Sigmoid colon (tissue), 7 donors: ENCODE measurements around the gene DPYSL5. TPM values are rescaled to one million over a fixed set of nuclear protein-coding genes. Genes with fewer than 3 reads are reported as not detected.

Experiments
- DNase-seq: peaks from one replicate; pipeline ENCODE4 v3.0.0-alpha.2; 2019
- H3K27ac ChIP-seq, 4 donors: fragments of 200-600 bp; sonication (generic); one replicate each; pipeline ENCODE4 v1.5.1; 2016 to 2019; ENCODE audit warnings: mild to moderate bottlenecking in 1 of 4
- H3K27me3 ChIP-seq, 3 donors: fragments of 200-600 bp; sonication (generic); one replicate each; pipeline ENCODE4 v1.5.1; 2019; ENCODE audit warnings: mild to moderate bottlenecking in 1 of 3
- H3K36me3 ChIP-seq, 4 donors: fragments of 200-600 bp; sonication (generic); one replicate each; pipeline ENCODE4 v1.5.1; 2016 to 2019
- H3K4me1 ChIP-seq, 4 donors: fragments of 200-600 bp; sonication (generic); one replicate each; pipeline ENCODE4 v1.5.1; 2017 to 2019
- H3K4me3 ChIP-seq, 4 donors: fragments of 200-600 bp; sonication (generic); one replicate each; pipeline ENCODE4 v1.5.1; 2017 to 2019; ENCODE audit warnings: mild to moderate bottlenecking in 2 of 4, moderate library complexity in 1 of 4
- H3K9me3 ChIP-seq, 4 donors: fragments of 200-600 bp in 3 of 4; sonication (generic) in 3 of 4; one replicate each; pipeline versions ENCODE4 v1.5.1 to v1.6.1; 2013 to 2019
- CTCF ChIP-seq, 4 experiments: fragments of 450-650 bp in 3 of 4; fragments of 200-600 bp in 1 of 4; IDR thresholded peaks; one replicate each; pipeline ENCODE4 v1.5.1; 2016 to 2019; ENCODE audit warnings: antibody characterized with exemption in 4 of 4, mild to moderate bottlenecking in 3 of 4, moderate library complexity in 2 of 4
- EP300 ChIP-seq, 4 donors: sonication (generic); formaldehyde crosslinking; IDR thresholded peaks; one replicate each; pipeline ENCODE4 v1.6.1; 2017; ENCODE audit warnings: antibody characterized with exemption in 4 of 4
- POLR2A ChIP-seq, 2 donors: fragments of 450-650 bp; IDR thresholded peaks; one replicate each; pipeline ENCODE4 v1.6.1; 2016; ENCODE audit warnings: antibody characterized with exemption in 2 of 2, mild to moderate bottlenecking in 2 of 2, moderate library complexity in 2 of 2
- POLR2AphosphoS5 ChIP-seq, 4 donors: sonication (generic); formaldehyde crosslinking; IDR thresholded peaks; one replicate each; pipeline ENCODE4 v1.6.1; 2017; ENCODE audit warnings: antibody characterized with exemption in 4 of 4
- WGBS, 2 donors: extraction: QIAGEN DNeasy Blood & Tissue Kit; methylation state at CpG; one replicate each; pipeline ENCODE4 v1.1.7; 2013; 5-methylcytosine and 5-hydroxymethylcytosine counted together
- intact Hi-C: fragments of 100-400 bp; cut with DNase I; formaldehyde crosslinking; loops from one replicate; pipeline ENCODE4 v1.15.1; 2023
- polyA plus RNA-seq, 3 donors: library from polyadenylated mRNA; stranded (reverse); fragments of 200-250 nt; gene quantifications; one replicate each; pipeline ENCODE4 v1.2.3, GENCODE V29; 2013
- total RNA-seq, 4 donors: library from RNA; depleted of rRNA; stranded (reverse); fragments of >200 nt; gene quantifications; one replicate each; pipeline ENCODE4 v1.1.0, GENCODE V29; 2016
- donor health status: healthy with polysubstance abuse.
- donor health status: Bipolar disorder and iron deficiency.
- donor health status: healthy.

DPYSL5 gene
- total and polyA plus RNA-seq, 7 donors: 0.16 to 1.9 (median 0.74) TPM; not detected in 2

- 65 to 73% methylated on average over 9 of the region's 9 CpGs for WGBS, 2 donors
- peaks cover 0 to 6% (median 0%) of the 10 kb centered on the region in 3 donors for H3K27me3 ChIP-seq
- no peak for TF ChIP-seq CTCF (IDR thresholded peaks at IDR 0.05)
- no peak for TF ChIP-seq EP300 (IDR thresholded peaks at IDR 0.05)
- no peak for TF ChIP-seq POLR2AphosphoS5 (IDR thresholded peaks at IDR 0.05)
- no peak for TF ChIP-seq POLR2A (IDR thresholded peaks at IDR 0.05)
- H3K9me3 ChIP-seq: no peaks in the 10 kb centered on the region
- H3K4me1 ChIP-seq: peaks cover 0 to 5% (median 0%) of the 10 kb centered on the region in 4 donors
- no peaks in the 10 kb centered on the region for H3K36me3 ChIP-seq
- intact Hi-C loops: no loop called here
- DNase-seq: no peak
- H3K27ac ChIP-seq: no peak overlapping the region
- H3K4me3 ChIP-seq: no peak overlapping the region
These were observed 77.3 kb downstream of the DPYSL5 start for GRCh38 chr2:26925100-26925791.

- intact Hi-C loops: no loop called here
- WGBS, 2 donors: 93% methylated on average over 9 of the region's 9 CpGs
- Histone ChIP-seq H3K4me3 (no peak overlapping the region), H3K27me3 (peaks cover 0 to 8% (median 0%) of the 10 kb centered on the region in 3 donors), H3K4me1 (peaks cover 0 to 5% (median 0%) of the 10 kb centered on the region in 4 donors), H3K9me3 (no peaks in the 10 kb centered on the region), H3K36me3 (no peaks in the 10 kb centered on the region), H3K27ac (no peak overlapping the region)
- no peak for TF ChIP-seq POLR2A (IDR thresholded peaks at IDR 0.05)
- DNase-seq: no peak
These were observed 79.3 kb downstream of the DPYSL5 start for GRCh38 chr2:26927221-26927620.

GRCh38 chr2:26932974-26933373 lies 85.0 kb downstream of the DPYSL5 start:
- Histone ChIP-seq H3K4me3 (no peak overlapping the region), H3K36me3 (no peaks in the 10 kb centered on the region), H3K9me3 (no peaks in the 10 kb centered on the region), H3K27ac (no peak overlapping the region), H3K27me3 (peaks cover 0 to 8% (median 0%) of the 10 kb centered on the region in 3 donors), H3K4me1 (no peaks in the 10 kb centered on the region)
- intact Hi-C loops: no loop called here
- no peak for TF ChIP-seq POLR2AphosphoS5 (IDR thresholded peaks at IDR 0.05)
- TF ChIP-seq CTCF (IDR thresholded peaks at IDR 0.05): no peak
- TF ChIP-seq EP300 (IDR thresholded peaks at IDR 0.05): no peak
- TF ChIP-seq POLR2A (IDR thresholded peaks at IDR 0.05): no peak
- WGBS, 2 donors: 44 to 82% methylated on average over 11 of the region's 11 CpGs
- DNase-seq: no peak

- no peak overlapping the region for H3K4me3 ChIP-seq
- peaks cover 0 to 8% (median 0%) of the 10 kb centered on the region in 3 donors for H3K27me3 ChIP-seq
- no peaks in the 10 kb centered on the region for H3K4me1 ChIP-seq
- intact Hi-C loops: no loop called here
- no peaks in the 10 kb centered on the region for H3K9me3 ChIP-seq
- TF ChIP-seq POLR2A (IDR thresholded peaks at IDR 0.05) (no peak), CTCF (IDR thresholded peaks at IDR 0.05) (no peak), POLR2AphosphoS5 (IDR thresholded peaks at IDR 0.05) (no peak), EP300 (IDR thresholded peaks at IDR 0.05) (no peak)
- 84 to 86% methylated on average over 16 of the region's 16 CpGs for WGBS, 2 donors
- no peaks in the 10 kb centered on the region for H3K36me3 ChIP-seq
- no peak for DNase-seq
- no peak overlapping the region for H3K27ac ChIP-seq
These were observed 85.8 kb downstream of the DPYSL5 start for GRCh38 chr2:26933431-26934334.

- H3K27me3 ChIP-seq: peaks cover 0 to 8% (median 0%) of the 10 kb centered on the region in 3 donors
These were observed 86.4 kb downstream of the DPYSL5 start for GRCh38 chr2:26934335-26934724.

More at GRCh38 chr2:26934335-26934724, 86.4 kb downstream of the DPYSL5 start:
- H3K9me3 ChIP-seq: no peaks in the 10 kb centered on the region
- TF ChIP-seq POLR2A (IDR thresholded peaks at IDR 0.05) (no peak), POLR2AphosphoS5 (IDR thresholded peaks at IDR 0.05) (no peak), CTCF (IDR thresholded peaks at IDR 0.05) (no peak), EP300 (IDR thresholded peaks at IDR 0.05) (no peak)
- no peak for DNase-seq
- WGBS, 2 donors: 86 to 89% methylated on average over 10 of the region's 10 CpGs
- intact Hi-C loops: no loop called here
- no peaks in the 10 kb centered on the region for H3K4me1 ChIP-seq
- no peak overlapping the region for H3K27ac ChIP-seq
- no peaks in the 10 kb centered on the region for H3K36me3 ChIP-seq
- H3K4me3 ChIP-seq: no peak overlapping the region
